Endothelial cell of umbilical vein (primary cell): ENCODE measurements around the gene AARS2. TPM values are rescaled to one million over a fixed set of nuclear protein-coding genes. Genes with fewer than 3 reads are reported as not detected.

Source experiments
- BruUV-seq: library from RNA; stranded (reverse); fragments of 400-500 nt; replicated peaks from 2 replicates; lab custom pipeline; 2021; lab: Mats Ljungman, UMichigan
- CTCF ChIA-PET: fragments of 300-600, 350-600 bp; sonication (Branson Sonifier 250); formaldehyde crosslinking; loops from one replicate; lab custom pipeline; 2021; ENCODE audit warnings: antibody characterized with exemption, inconsistent platforms; lab: Charles Lee
- POLR2A ChIA-PET: fragments of 300-600, 350-600 bp; sonication (Branson Sonifier 250); formaldehyde crosslinking; loops from one replicate; lab custom pipeline; 2021; ENCODE audit warnings: antibody characterized with exemption, inconsistent platforms; lab: Charles Lee
- DNase-seq: peaks from one replicate; pipeline ENCODE4 v3.0.0-alpha.2; 2011; ENCODE audit warnings: low read depth, low spot score
- FAIRE-seq: peaks from 2 replicates; lab custom pipeline; 2011; peaks lifted over from hg19 to GRCh38; lab: Jason Lieb, UNC
- H2AFZ ChIP-seq: 2 replicates; pipeline ENCODE4 v1.6.0; 2012; ENCODE audit warnings: low read depth, low read length, control low read depth, inconsistent platforms
- H3K27ac ChIP-seq: 2 replicates; pipeline ENCODE4 v1.5.1; 2011; ENCODE audit warnings: low read depth, mild to moderate bottlenecking, control low read depth, low read length, moderate library complexity; ENCODE audit not compliant: insufficient read depth
- H3K27me3 ChIP-seq, 2 experiments: 2 replicates each; pipeline versions ENCODE4 v1.6.0 to v1.6.1; 2011; ENCODE audit warnings: low read length in 2 of 2, mixed read lengths in 1 of 2; ENCODE audit not compliant: control insufficient read depth in 2 of 2, insufficient read depth in 2 of 2
- H3K36me3 ChIP-seq, 2 experiments: 2 replicates in 1 of 2; 3 replicates in 1 of 2; pipeline ENCODE4 v1.5.1; 2011; ENCODE audit warnings: low read length in 2 of 2, mild to moderate bottlenecking in 1 of 2, moderate library complexity in 1 of 2; ENCODE audit not compliant: control insufficient read depth in 2 of 2, insufficient read depth in 2 of 2; ENCODE audit errors: extremely low read depth in 1 of 2
- H3K4me1 ChIP-seq: 3 replicates; pipeline ENCODE4 v1.5.1; 2011; ENCODE audit warnings: mild to moderate bottlenecking, low read length; ENCODE audit not compliant: control insufficient read depth, insufficient read depth; ENCODE audit errors: extremely low read depth
- H3K4me2 ChIP-seq: 2 replicates; pipeline ENCODE4 v1.6.1; 2011; ENCODE audit warnings: low read length, control low read depth, mixed read lengths; ENCODE audit not compliant: insufficient read depth
- H3K4me3 ChIP-seq, 3 experiments: fragments of 200-600 bp in 1 of 3; sonication (generic), shearing (Covaris generic) in 1 of 3; replicated peaks in 1 of 3; 2 replicates each; pipeline ENCODE4 v1.5.1; 2011 to 2016; ENCODE audit warnings: control low read depth in 3 of 3, low read length in 3 of 3, mild to moderate bottlenecking in 2 of 3, inconsistent platforms in 1 of 3, low read depth in 1 of 3, moderate library complexity in 1 of 3; ENCODE audit not compliant: insufficient read depth in 1 of 3
- H3K79me2 ChIP-seq: 2 replicates; pipeline ENCODE4 v1.6.0; 2012; ENCODE audit warnings: low read length, inconsistent platforms; ENCODE audit not compliant: control insufficient read depth, insufficient read depth
- H3K9ac ChIP-seq: replicated peaks from 2 replicates; pipeline ENCODE3; 2011; ENCODE audit warnings: low read length, control low read depth; ENCODE audit not compliant: insufficient read depth; ENCODE audit errors: extremely low read depth
- H3K9me1 ChIP-seq: replicated peaks from 3 replicates; pipeline ENCODE4 v1.6.0; 2011; ENCODE audit warnings: mild to moderate bottlenecking, low read length; ENCODE audit not compliant: control insufficient read depth, insufficient read depth; ENCODE audit errors: extremely low read depth
- H3K9me3 ChIP-seq: replicated peaks from 2 replicates; pipeline ENCODE4 v1.5.1; 2012; ENCODE audit warnings: low read length, inconsistent platforms; ENCODE audit not compliant: control insufficient read depth, insufficient read depth
- H4K20me1 ChIP-seq: replicated peaks from 2 replicates; pipeline ENCODE3; 2011; ENCODE audit warnings: mild to moderate bottlenecking, low read length; ENCODE audit not compliant: control insufficient read depth, insufficient read depth; ENCODE audit errors: extremely low read depth
- CTCF ChIP-seq, 2 donors: IDR thresholded peaks; 1 replicate in 1 of 2; 2 replicates in 1 of 2; pipeline ENCODE4 v1.5.1; 2011; ENCODE audit warnings: low read length in 2 of 2, mild to moderate bottlenecking in 2 of 2, moderate library complexity in 2 of 2, control low read depth in 1 of 2, inconsistent platforms in 1 of 2, low read depth in 1 of 2; ENCODE audit not compliant: insufficient read depth in 1 of 2; ENCODE audit errors: extremely low read depth in 1 of 2
- EZH2 ChIP-seq: IDR thresholded peaks from 2 replicates; pipeline ENCODE4 v1.6.1; 2012; ENCODE audit warnings: borderline replicate concordance, low read depth, mild to moderate bottlenecking, moderate library complexity, low read length, inconsistent platforms; ENCODE audit not compliant: severe bottlenecking
- FOS ChIP-seq: IDR thresholded peaks from 2 replicates; pipeline ENCODE4 v1.6.1; 2011; ENCODE audit warnings: mild to moderate bottlenecking, low read length, moderate library complexity, borderline replicate concordance; ENCODE audit not compliant: insufficient read depth
- GATA2 ChIP-seq: IDR thresholded peaks from 2 replicates; pipeline ENCODE4 v1.7.0; 2011; ENCODE audit warnings: low read depth, mild to moderate bottlenecking, moderate library complexity, mixed read lengths, low read length; ENCODE audit not compliant: insufficient read length, insufficient read depth
- JUN ChIP-seq: IDR thresholded peaks from 2 replicates; pipeline ENCODE4 v1.6.1; 2011; ENCODE audit warnings: borderline replicate concordance, low read depth; ENCODE audit not compliant: insufficient read length, insufficient read depth
- MAX ChIP-seq: IDR thresholded peaks from 2 replicates; pipeline ENCODE4 v1.6.1; 2011; ENCODE audit not compliant: insufficient read depth, insufficient read length
- MYC ChIP-seq: IDR thresholded peaks from one replicate; pipeline ENCODE4 v1.6.1; 2011; ENCODE audit warnings: mild to moderate bottlenecking, low read depth, low read length
- POLR2A ChIP-seq: IDR thresholded peaks from 2 replicates; pipeline ENCODE4 v1.6.1; 2012; ENCODE audit warnings: low read depth, mild to moderate bottlenecking, control low read depth, low read length
- POLR2AphosphoS5 ChIP-seq: IDR thresholded peaks from 2 replicates; pipeline ENCODE4 v1.6.1; 2012; ENCODE audit warnings: low read depth, mild to moderate bottlenecking, control low read depth, low read length, moderate library complexity; ENCODE audit not compliant: insufficient read depth
- dilution Hi-C: fragments of 300-500 bp; cut with MboI; formaldehyde crosslinking; loops from one replicate; pipeline ENCODE4 v1.15.0; 2019; ENCODE audit warnings: low sequenced_read_pairs; ENCODE audit not compliant: extremely low pct_ligation_motif_present
- intact Hi-C: fragments of 100-400 bp; cut with micrococcal nuclease; formaldehyde crosslinking; loops from one replicate; pipeline ENCODE4 v1.10.0; 2022
- polyA plus RNA-seq, 4 experiments: library from polyadenylated mRNA; depleted of rRNA in 3 of 4; stranded (reverse) in 3 of 4; unstranded in 1 of 4; fragments of >200 nt; gene quantifications; 2 replicates each; pipeline versions ENCODE4 v1.2.1 to v1.2.3, GENCODE V29; 2011 to 2012; ENCODE audit warnings: missing spikeins in 1 of 4
- total RNA-seq: library from RNA; stranded (reverse); gene quantifications from 2 replicates; pipeline ENCODE4 v1.2.3, GENCODE V29; 2021

Gene AARS2
- total and polyA plus RNA-seq, 2 donors (not counting 3 experiments of a cell fraction or from before 2014, with no cell fraction given): 8.3 to 17.9 TPM

DNA sequence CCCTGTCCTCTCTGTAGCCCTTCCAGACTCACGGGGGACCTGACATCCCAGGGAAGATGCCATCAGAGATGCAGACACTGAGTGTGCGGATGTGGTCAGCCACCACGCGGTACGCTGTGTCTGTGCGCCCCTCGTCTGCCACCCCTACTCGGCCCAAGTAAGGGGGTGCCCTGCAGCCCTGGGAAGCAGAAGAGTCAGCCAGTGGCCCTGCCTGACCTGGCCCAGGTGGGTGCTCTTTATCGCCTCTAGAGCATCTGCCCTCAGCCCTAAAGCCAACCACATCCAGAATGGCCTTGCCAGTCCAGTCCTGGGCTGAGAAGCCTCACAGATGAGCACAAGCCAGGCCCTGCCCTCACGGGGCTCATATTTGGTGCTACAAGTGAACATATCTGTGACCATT, 5.9 kb downstream of the AARS2 start:
- Histone ChIP-seq H3K36me3 (peaks cover 11 to 52% of the 10 kb centered on the region in 2 experiments), H3K9me3 (no peaks in the 10 kb centered on the region), H3K9ac (no peak overlapping the region), H3K4me3 (no peak overlapping the region), H3K4me1 (peaks cover 4% of the 10 kb centered on the region), H3K27ac (no peak overlapping the region), H4K20me1 (no peaks in the 10 kb centered on the region), H3K79me2 (peaks cover 3% of the 10 kb centered on the region), H2AFZ (no peak overlapping the region), H3K9me1 (no peaks in the 10 kb centered on the region), H3K4me2 (no peak overlapping the region), H3K27me3 (no peaks in the 10 kb centered on the region)
- DNase-seq (no peak), FAIRE-seq (no peak)
- BruUV-seq: no TSS peak
- CTCF ChIA-PET: interaction anchor here (0.7 to 4.5 kb wide), 4 partner anchors 9 to 50 kb away, joined by 3 to 83 read pairs (median 4); partner anchors contain the start of genes SLC35B2 and TMEM151B
- dilution Hi-C loops: no loop called here
- intact Hi-C loops: no loop called here
- TF ChIP-seq POLR2A (no peak), JUN (no peak), GATA2 (no peak), CTCF (IDR thresholded peaks at IDR 0.05; ENCODE audit: extremely low read depth in 1 of 2, insufficient read depth in 1 of 2, low read depth in 1 of 2, low read length in 2 of 2) (no peak), MYC (no peak), FOS (no peak), EZH2 (no peak), POLR2AphosphoS5 (no peak), MAX (no peak)
- POLR2A ChIA-PET: no interaction called here
